Raji (cell line): ENCODE data around the gene EHMT1.

Experiments used
- POLR2A ChIP-seq: IDR thresholded peaks from 2 replicates; pipeline ENCODE4 v1.6.1; 2011; ENCODE audit warnings: low read depth, low read length, control low read depth; ENCODE audit not compliant: insufficient read depth

EHMT1 gene

GRCh38 chr9:137836831-137837241 lies 218.0 kb downstream of the EHMT1 start:
- TF ChIP-seq POLR2A, result no peak

DNA sequence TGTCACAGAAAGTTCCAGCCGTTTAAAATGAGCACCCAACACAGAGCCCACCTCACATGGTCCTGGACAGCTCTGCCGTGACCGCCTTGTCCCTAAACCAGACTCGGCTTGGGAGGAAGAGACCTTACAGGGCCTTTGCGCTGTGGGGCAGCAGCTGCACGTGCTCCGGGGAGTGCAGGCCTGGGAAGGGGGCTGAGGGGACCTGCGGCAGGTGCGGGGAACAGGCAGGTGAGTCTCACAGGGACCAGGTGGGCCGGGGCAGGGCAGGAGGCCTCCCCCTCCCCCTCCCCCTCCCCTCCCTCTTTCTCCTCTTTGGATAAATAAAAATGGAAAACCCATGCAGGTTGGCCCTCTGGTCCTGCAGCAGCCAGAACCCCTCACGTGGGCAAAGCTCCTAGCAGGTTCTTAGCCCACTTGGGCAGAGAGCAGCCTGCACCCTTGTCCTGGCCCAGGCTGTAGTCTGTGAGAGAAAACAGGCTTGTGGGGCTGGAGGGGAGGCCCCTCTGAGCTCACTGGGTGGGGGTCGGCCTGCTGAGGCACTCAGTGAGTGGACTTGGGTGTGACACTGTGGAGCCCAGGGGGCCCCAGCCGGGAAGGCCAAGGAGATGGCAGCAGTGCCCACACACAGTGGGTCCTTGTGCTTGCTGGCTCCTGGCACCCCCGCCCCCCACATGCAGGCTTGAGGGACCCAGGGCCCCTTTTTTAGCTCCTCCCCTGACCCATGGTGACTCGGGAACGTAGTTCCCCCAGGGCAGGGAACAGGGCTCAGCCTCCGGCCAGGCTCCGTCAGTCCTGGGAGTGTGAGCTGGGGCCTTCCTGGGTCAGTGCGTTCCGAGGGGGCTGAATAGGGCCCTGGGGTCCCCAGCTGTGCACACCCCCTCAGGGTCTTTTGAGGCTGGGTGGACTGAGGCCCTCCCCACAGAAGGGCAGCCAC lies 218.8 kb downstream of the EHMT1 start:
- no peak for TF ChIP-seq POLR2A

- no peak for TF ChIP-seq POLR2A
Measured at GRCh38 chr9:137838576-137838975, 219.8 kb downstream of the EHMT1 start.

GRCh38 chr9:137843355-137843754 lies 224.6 kb downstream of the EHMT1 start:
- no peak for TF ChIP-seq POLR2A

GRCh38 chr9:137851516-137852267 lies 232.9 kb downstream of the EHMT1 start:
- TF ChIP-seq POLR2A, result no peak

GRCh38 chr9:137853392-137853995 lies 234.7 kb downstream of the EHMT1 start:
- no peak for TF ChIP-seq POLR2A

DNA sequence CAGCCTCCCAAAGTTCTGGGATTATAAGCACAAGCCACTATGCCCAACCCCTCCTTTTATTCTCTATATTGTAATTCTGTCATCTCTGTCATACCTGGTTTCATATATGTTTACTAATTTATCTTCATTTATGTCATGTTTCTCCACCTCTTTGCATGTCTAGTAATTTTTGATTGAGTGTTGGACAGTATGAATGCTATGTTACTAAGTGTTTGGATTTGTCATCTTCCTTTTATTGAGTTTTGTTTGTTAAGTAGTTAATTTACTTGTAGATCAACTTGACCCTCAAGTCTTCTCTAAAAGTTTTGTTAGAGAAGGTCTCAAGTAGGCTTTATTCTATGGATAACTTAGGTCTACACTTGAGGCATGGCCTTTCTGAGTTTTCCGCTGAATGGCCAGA lies 241.6 kb downstream of the EHMT1 start:
- no peak for TF ChIP-seq POLR2A

DNA sequence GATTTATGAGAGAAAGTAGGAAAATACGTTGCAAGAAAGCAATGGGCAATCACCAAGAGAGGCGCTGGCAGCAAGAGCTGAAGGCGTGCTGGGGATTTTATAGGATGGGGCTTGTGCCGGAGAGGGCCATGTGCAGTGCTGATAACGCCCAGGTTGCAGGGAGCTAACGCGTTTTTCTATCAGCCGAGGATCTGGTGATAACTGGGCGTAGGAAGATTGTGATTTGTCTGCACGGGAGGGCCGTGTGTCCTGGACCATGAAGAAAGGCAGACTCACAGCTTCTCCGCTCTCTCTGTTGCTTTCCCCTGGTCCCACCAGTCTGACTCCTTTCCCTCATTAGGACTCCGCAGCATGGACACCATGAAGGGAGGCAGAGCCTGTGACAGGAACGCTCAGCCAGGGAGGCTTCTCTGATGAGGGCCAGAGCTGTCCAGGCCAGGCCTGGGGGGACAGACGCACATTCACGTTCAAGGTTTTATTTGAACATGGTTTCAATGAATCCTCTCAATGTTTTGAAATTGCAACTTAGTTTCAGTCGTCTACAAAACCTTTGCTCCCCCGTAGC lies 246.9 kb downstream of the EHMT1 start:
- TF ChIP-seq POLR2A, result no peak

- TF ChIP-seq POLR2A, result no peak
Measured at GRCh38 chr9:137866226-137867141, 247.7 kb downstream of the EHMT1 start.

DNA sequence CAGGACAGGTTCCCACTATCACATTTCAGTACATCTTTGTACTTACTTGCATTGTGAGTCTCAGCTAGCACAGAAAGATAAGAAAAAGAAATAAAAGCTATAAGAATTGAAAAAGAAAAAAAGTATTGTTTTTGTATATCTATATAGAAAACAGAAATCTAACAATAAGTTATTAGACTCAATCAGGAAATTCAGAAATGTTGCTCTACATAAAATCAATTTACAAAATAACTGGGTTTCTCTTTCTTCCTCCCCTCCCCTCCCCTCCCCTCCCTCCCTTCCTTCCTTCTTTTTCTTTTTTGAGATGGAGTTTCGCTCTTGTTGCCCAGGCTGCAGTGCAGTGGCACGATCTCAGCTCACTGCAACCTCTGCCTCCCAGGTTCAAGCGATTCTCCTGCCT lies 251.6 kb downstream of the EHMT1 start:
- TF ChIP-seq POLR2A, result no peak

GRCh38 chr9:137872296-137872695 lies 253.5 kb downstream of the EHMT1 start:
- no peak for TF ChIP-seq POLR2A

GRCh38 chr9:137873408-137873807 lies 254.6 kb downstream of the EHMT1 start:
- TF ChIP-seq POLR2A, result no peak

GRCh38 chr9:137873858-137874362 lies 255.1 kb downstream of the EHMT1 start:
- no peak for TF ChIP-seq POLR2A

DNA sequence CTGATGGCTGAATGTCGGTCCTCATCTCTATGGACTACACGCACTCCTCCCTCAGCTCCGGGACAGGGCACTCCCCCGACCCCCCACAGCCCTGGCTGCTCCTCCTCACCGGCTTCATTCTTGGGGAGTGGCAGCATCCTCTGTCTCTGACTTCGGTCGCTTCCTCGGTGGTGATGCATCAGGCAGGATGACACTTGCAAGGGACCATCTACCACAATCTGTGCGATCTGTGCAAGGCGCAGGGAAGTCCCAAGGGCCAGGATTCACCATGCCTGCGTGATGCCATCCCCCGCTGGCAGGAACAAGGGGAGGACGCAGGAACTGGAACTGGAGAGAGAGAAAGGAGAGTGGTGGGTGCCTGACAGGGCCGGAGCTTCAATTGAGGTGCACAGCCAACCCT lies 256.5 kb downstream of the EHMT1 start:
- TF ChIP-seq POLR2A, result no peak
